Measurements from ENCODE around the gene CDKAL1. TPM values are rescaled to one million over a fixed set of nuclear protein-coding genes. Genes with fewer than 3 reads are reported as not detected.

The CDKAL1 gene
- total RNA-seq, 4 donors from 2014 or later = 11.8 to 21.4 (median 13.8) TPM

- ATAC-seq (ENCODE audit: low FRiP score) (no peak), DNase-seq (ENCODE audit: low spot score) (no peak)
- no peak for TF ChIP-seq CTCF (IDR thresholded peaks at IDR 0.05)
These were observed 461.8 kb downstream of the CDKAL1 start for GRCh38 chr6:20996099-20996498.

GRCh38 chr6:20997143-20997769 lies 463.0 kb downstream of the CDKAL1 start:
- DNase-seq (ENCODE audit: low spot score) = no peak
- no peak for ATAC-seq (ENCODE audit: low FRiP score)
- TF ChIP-seq CTCF (IDR thresholded peaks at IDR 0.05) = no peak

GRCh38 chr6:20997770-20998147 lies 463.5 kb downstream of the CDKAL1 start:
- TF ChIP-seq CTCF (IDR thresholded peaks at IDR 0.05) = no peak
- ATAC-seq (ENCODE audit: low FRiP score) = no peak
- no peak for DNase-seq (ENCODE audit: low spot score)

- no peak for DNase-seq (ENCODE audit: low spot score)
- no peak for ATAC-seq (ENCODE audit: low FRiP score)
- TF ChIP-seq CTCF (IDR thresholded peaks at IDR 0.05) = no peak
These were observed 464.6 kb downstream of the CDKAL1 start for GRCh38 chr6:20998748-20999448.

GRCh38 chr6:21000331-21000801 lies 466.1 kb downstream of the CDKAL1 start:
- DNase-seq (ENCODE audit: low spot score) (no peak), ATAC-seq (ENCODE audit: low FRiP score) (no peak)
- no peak for TF ChIP-seq CTCF (IDR thresholded peaks at IDR 0.05)

- DNase-seq (ENCODE audit: low spot score) = no peak
- TF ChIP-seq CTCF (IDR thresholded peaks at IDR 0.05) = no peak
- ATAC-seq (ENCODE audit: low FRiP score) = no peak
These were observed 467.5 kb downstream of the CDKAL1 start for GRCh38 chr6:21001736-21002135.

Data from omental fat pad (tissue), 4 donors.